Calu3 (cell line): ENCODE data around the gene MYL6. TPM values are rescaled to one million over a fixed set of nuclear protein-coding genes. Genes with fewer than 3 reads are reported as not detected.

Experiments
- BruUV-seq: library from RNA; stranded (reverse); fragments of 400-500 nt; replicated peaks from 2 replicates; lab custom pipeline; 2021; lab: Mats Ljungman, UMichigan
- CTCF ChIA-PET: fragments of 300-600 bp; sonication (Branson Sonifier 250); formaldehyde crosslinking; loops from one replicate; lab custom pipeline; 2022; ENCODE audit warnings: antibody characterized with exemption; lab: Charles Lee
- DNase-seq: peaks from one replicate; pipeline ENCODE4 v3.0.0; 2022
- H3K27ac Mint-ChIP-seq: one replicate; pipeline ENCODE4 v1.8.0; 2022; ENCODE audit warnings: mixed read lengths; ENCODE audit not compliant: unreplicated experiment
- H3K27me3 Mint-ChIP-seq: one replicate; pipeline ENCODE4 v1.8.0; 2022; ENCODE audit warnings: mixed read lengths; ENCODE audit not compliant: unreplicated experiment
- H3K36me3 Mint-ChIP-seq: one replicate; pipeline ENCODE4 v1.8.0; 2022; ENCODE audit warnings: mild to moderate bottlenecking, moderate library complexity, mixed read lengths; ENCODE audit not compliant: insufficient read depth, unreplicated experiment
- H3K4me1 Mint-ChIP-seq: one replicate; pipeline ENCODE4 v1.8.0; 2022; ENCODE audit warnings: mild to moderate bottlenecking, low read depth, mixed read lengths; ENCODE audit not compliant: unreplicated experiment
- H3K4me3 Mint-ChIP-seq: one replicate; pipeline ENCODE4 v1.8.0; 2022; ENCODE audit warnings: mild to moderate bottlenecking, low read depth, moderate library complexity, mixed read lengths; ENCODE audit not compliant: unreplicated experiment
- H3K9me3 Mint-ChIP-seq: one replicate; pipeline ENCODE4 v1.8.0; 2022; ENCODE audit warnings: low read depth, mixed read lengths; ENCODE audit not compliant: unreplicated experiment
- intact Hi-C: fragments of 100-400 bp; cut with micrococcal nuclease; formaldehyde crosslinking; loops from one replicate; pipeline ENCODE4 v1.10.0; 2022; ENCODE audit not compliant: unreplicated experiment
- total RNA-seq: library from RNA; stranded (reverse); gene quantifications from 2 replicates; pipeline ENCODE4 v1.2.3, GENCODE V29; 2022
- TF ChIP-seq, protein P1 (sequence below): fragments of 200-600 bp; IDR thresholded peaks from one replicate; pipeline ENCODE4 v1.8.0; 2022; ENCODE audit warnings: antibody characterized with exemption; ENCODE audit not compliant: unreplicated experiment

Gene MYL6
- total RNA-seq, 1 experiment from 2014 or later, result 1,130 TPM

DNA sequence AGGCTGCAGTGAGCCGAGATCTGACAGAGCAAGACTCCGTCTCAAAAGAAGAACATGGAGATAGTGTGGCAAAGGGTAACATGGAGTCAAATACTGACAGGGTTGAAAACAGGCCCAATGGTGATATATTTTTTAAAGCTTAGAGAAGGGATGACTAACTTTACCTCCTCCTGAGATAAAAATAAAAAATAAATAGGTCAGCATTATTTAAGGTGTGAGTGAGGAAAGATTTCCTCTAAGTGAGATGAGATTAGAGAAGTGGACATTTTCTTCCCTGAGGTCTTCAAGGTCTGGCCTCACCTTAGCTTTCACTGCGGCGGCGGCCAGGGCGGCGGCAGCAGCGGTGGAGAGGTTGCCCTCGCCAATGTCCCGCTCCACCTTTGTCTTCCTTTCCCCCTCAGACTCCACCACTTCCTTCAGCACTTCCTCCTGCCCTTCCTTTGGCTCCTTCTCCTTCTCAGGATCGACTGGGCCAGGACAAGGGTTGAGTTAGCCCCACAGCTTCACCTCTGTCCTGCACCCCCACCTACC is 11.1 kb downstream of the MYL6 start:
- Mint-ChIP-seq H3K4me3 (no peak overlapping the region), H3K9me3 (no peaks in the 10 kb centered on the region), H3K27me3 (no peaks in the 10 kb centered on the region), H3K27ac (no peak overlapping the region), H3K4me1 (no peaks in the 10 kb centered on the region), H3K36me3 (peaks cover 82% of the 10 kb centered on the region)
- CTCF ChIA-PET, result no interaction called here
- TF ChIP-seq, protein P1, sequence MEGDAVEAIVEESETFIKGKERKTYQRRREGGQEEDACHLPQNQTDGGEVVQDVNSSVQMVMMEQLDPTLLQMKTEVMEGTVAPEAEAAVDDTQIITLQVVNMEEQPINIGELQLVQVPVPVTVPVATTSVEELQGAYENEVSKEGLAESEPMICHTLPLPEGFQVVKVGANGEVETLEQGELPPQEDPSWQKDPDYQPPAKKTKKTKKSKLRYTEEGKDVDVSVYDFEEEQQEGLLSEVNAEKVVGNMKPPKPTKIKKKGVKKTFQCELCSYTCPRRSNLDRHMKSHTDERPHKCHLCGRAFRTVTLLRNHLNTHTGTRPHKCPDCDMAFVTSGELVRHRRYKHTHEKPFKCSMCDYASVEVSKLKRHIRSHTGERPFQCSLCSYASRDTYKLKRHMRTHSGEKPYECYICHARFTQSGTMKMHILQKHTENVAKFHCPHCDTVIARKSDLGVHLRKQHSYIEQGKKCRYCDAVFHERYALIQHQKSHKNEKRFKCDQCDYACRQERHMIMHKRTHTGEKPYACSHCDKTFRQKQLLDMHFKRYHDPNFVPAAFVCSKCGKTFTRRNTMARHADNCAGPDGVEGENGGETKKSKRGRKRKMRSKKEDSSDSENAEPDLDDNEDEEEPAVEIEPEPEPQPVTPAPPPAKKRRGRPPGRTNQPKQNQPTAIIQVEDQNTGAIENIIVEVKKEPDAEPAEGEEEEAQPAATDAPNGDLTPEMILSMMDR, result no peak
- no TSS peak for BruUV-seq
- no peak for DNase-seq
- intact Hi-C loops, result no loop called here

DNA sequence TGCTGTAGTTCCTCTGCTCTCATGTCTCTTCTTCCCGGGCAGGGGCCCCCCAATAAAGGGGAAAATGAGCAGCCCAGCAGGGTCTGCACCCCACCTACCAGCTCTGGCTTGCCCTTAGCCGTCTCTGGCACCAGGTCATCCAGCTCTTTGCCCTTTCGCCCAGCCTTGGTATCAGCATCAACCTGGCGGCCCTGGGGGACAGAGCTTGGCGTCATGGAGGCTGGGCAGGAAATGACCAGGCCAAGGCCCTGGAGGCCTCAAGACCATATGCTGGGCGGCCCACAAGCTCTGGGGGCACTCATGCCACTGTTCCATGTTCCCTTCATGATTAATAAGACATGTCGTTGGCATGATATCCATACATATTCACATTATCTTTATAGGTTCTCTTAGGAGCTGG is 14.7 kb downstream of the MYL6 start:
- H3K9me3 Mint-ChIP-seq, result no peaks in the 10 kb centered on the region
- TF ChIP-seq, protein P1, result no peak
- no peaks in the 10 kb centered on the region for H3K4me1 Mint-ChIP-seq
- H3K4me3 Mint-ChIP-seq, result no peak overlapping the region
- CTCF ChIA-PET, result interaction anchor here (0.6 kb wide), 1 partner anchor 44 kb away, joined by 4 read pairs; no protein-coding TSS in a partner anchor
- H3K36me3 Mint-ChIP-seq, result peaks cover 73% of the 10 kb centered on the region
- DNase-seq, result no peak
- no TSS peak for BruUV-seq
- intact Hi-C loops, result no loop called here
- no peaks in the 10 kb centered on the region for H3K27me3 Mint-ChIP-seq
- H3K27ac Mint-ChIP-seq, result no peak overlapping the region

DNA sequence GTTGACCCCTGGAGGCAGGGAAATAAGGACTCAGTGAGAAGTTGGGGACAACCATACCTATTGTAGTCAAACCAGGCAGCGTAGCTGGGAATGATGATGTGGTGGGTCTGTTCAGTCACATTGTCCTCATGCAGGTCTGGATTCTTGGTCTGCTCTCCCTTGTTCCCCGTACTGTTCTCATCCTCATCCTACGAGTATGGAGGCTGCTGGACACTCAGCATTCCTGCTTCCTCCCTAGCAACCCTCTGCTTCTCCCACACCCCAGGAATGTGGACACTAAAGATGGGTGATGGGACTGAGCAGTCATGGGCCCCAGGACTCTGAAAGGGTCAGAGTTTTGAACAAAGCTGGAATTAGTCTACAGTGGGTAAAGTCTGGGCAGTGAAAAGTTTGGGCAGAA is 20.2 kb downstream of the MYL6 start:
- no peak for DNase-seq
- TF ChIP-seq, protein P1, result no peak
- Mint-ChIP-seq H3K4me3 (no peak overlapping the region), H3K9me3 (no peaks in the 10 kb centered on the region), H3K36me3 (peaks cover 66% of the 10 kb centered on the region), H3K27me3 (no peaks in the 10 kb centered on the region), H3K27ac (no peak overlapping the region), H3K4me1 (no peaks in the 10 kb centered on the region)
- CTCF ChIA-PET, result no interaction called here
- intact Hi-C loops, result no loop called here
- BruUV-seq, result no TSS peak

DNA sequence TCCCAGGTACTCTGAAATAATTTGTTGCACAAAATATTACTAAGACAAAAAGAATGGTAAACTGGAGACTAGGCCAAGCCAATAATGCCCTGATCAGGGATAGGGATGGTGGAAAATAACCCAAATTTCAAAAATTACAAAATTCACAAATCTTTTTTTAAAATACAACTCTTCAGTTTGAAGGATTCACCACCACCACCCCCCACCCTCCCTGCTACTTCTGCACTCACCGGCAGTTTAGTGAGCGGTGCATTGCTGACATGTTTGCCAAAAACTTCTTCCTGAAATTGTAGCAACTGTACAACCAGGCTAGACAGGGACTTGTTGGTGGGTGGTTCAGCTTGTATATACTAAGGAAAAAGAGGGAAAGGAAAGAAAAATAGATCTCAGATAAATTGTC is 28.8 kb downstream of the MYL6 start:
- Mint-ChIP-seq H3K27me3 (no peaks in the 10 kb centered on the region), H3K27ac (no peak overlapping the region), H3K9me3 (no peaks in the 10 kb centered on the region), H3K4me3 (no peak overlapping the region), H3K36me3 (peaks cover 63% of the 10 kb centered on the region), H3K4me1 (peaks cover 28% of the 10 kb centered on the region)
- DNase-seq, result no peak
- TF ChIP-seq, protein P1, result no peak
- CTCF ChIA-PET, result interaction anchor here (1.4 to 3.8 kb wide), 2 partner anchors 11 to 68 kb away, joined by 3 to 53 read pairs; partner anchors contain the start of gene ZC3H10
- intact Hi-C loops, result loop anchor here (10.0 kb wide), 1 partner anchor 142 kb away; the partner anchor contains the start of gene RPS26
- BruUV-seq, result no TSS peak
